NCI-H1694 treated with DMSO at 0.1 percent for 48 hours (cell line): ENCODE results near the gene NUP188.
"Not testable (repeated sequence)": the region's sequence is repeated elsewhere in the genome, so short reads cannot be mapped to it uniquely, and the experiment has no call there.

Source experiments
- DNase-seq: peaks from one replicate; lab custom pipeline; 2025; lab: John Stamatoyannopoulos, UW

The NUP188 gene

DNA sequence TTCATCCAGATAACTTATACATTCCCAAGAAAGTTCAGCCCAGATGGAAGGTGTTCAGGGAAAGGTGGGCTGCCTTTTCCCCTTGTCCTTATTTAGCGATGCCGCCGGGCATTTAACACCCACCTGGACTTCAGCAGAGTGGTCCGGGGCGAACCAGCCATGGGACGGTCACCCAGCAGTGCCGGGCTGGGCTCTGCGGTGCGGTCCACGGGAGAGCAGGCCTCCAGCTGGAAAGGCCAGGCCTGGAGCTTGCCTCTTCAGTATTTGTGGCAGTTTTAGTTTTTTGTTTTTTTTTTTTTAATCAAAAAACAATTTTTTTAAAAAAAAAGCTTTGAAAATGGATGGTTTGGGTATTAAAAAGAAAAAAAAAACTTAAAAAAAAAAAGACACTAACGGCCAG lies 30.8 kb upstream of the NUP188 start:
- no peak for DNase-seq

DNA sequence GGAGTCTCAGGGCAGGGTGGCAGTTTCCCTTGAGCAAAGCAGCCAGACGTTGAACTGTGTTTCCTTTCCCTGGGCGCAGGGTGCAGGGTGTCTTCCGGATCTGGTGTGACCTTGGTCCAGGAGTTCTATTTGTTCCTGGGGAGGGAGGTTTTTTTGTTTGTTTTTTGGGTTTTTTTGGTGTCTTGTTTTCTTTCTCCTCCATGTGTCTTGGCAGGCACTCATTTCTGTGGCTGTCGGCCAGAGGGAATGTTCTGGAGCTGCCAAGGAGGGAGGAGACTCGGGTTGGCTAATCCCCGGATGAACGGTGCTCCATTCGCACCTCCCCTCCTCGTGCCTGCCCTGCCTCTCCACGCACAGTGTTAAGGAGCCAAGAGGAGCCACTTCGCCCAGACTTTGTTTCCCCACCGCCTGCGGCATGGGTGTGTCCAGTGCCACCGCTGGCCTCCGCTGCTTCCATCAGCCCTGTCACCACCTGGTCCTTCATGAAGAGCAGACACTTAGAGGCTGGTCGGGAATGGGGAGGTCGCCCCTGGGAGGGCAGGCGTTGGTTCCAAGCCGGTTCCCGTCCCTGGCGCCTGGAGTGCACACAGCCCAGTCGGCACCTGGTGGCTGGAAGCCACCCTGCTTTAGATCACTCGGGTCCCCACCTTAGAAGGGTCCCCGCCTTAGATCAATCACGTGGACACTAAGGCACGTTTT lies 30.2 kb upstream of the NUP188 start:
- DNase-seq = no peak

DNA sequence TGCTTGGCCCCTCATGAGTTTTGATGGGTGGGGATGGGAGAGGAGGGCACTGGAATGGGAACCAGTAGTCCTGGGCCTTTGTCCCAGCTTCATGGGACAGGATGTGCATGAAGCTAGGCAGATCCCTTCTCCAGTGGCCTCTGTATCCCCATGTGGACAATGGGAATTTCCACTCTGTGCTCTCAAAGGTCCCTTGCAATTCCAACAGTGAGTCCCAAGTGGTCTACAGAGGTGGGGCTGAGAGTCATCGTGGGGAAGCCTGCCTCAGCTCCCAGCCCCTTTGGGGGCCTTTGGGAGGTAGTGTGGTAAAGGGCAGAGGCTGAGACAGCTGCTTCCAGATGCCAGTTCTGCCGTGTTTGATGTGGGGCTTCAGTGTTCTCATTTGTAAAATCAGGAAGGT lies 28.6 kb upstream of the NUP188 start:
- DNase-seq = no peak

DNA sequence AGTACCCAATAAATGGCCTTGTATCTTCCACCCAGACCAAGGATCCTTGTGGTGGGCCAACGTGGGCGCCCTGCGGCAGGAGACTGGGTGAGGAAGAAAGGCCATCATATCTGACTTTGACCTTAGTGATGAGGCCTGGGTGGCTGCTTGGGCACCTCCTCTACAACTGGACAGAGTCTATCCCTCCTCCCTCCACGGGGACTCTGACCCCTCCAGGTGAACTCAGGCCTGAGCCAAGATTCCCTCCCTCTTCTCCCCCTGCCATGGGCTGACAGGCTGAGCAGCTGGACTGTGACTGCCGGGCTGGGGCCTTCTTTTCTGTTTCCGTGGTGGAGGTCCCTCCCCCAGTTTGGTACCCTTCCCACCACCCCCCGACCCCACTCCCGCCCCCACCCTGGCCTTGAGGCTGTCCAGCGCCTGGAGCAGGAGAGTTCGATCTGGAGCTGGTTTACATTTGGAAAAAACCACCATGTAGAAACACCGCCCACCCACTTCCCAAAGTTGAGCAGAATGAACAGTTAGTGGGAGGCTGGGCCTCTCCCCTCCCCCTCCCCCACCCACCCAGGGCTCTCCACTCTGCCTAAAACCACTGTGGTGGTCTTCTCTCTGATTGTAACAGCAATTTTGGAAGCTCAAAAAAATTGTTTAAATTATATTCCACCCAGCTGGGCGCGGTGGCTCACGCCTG lies 28.0 kb upstream of the NUP188 start:
- no peak for DNase-seq

DNA sequence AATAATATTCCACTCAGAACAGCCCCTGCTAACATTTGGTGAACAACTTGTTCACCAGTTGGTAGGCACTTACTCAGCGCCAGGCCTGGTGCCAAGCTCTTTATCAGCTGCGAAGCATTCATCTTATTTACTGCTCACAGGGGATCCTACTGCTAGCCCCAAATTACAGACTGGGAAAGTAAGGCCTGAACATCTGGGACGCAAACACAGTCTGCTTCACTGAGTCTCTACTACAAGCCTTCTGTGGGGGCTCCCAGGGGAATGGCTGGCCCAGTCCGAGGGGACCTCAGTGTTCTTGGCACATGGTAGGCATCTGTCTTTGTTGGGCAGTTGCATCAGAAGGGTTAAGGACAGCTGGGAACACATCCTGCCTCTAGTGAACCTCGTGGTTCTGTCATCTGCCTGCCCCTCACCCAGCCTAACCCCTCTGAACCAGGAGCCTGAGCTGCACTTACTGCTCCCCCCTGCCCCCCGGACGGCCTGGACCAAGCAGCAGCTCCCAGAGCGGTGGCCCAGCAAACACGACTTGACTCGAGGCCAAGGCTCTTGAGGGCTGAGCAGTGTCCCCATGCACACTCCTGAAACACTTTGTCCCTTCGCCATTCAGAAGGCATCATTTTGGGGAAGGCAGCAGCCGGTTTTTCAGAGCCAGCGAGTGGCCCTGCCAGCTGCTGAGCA lies 27.0 kb upstream of the NUP188 start, which contains the start of gene PHYHD1:
TSS of gene PHYHD1 (plus strand) at position 602 of the 678 bp plus-strand sequence. CDS start 1,342 bp downstream, outside the sequence.
- DNase-seq = peak; percentile 95

DNA sequence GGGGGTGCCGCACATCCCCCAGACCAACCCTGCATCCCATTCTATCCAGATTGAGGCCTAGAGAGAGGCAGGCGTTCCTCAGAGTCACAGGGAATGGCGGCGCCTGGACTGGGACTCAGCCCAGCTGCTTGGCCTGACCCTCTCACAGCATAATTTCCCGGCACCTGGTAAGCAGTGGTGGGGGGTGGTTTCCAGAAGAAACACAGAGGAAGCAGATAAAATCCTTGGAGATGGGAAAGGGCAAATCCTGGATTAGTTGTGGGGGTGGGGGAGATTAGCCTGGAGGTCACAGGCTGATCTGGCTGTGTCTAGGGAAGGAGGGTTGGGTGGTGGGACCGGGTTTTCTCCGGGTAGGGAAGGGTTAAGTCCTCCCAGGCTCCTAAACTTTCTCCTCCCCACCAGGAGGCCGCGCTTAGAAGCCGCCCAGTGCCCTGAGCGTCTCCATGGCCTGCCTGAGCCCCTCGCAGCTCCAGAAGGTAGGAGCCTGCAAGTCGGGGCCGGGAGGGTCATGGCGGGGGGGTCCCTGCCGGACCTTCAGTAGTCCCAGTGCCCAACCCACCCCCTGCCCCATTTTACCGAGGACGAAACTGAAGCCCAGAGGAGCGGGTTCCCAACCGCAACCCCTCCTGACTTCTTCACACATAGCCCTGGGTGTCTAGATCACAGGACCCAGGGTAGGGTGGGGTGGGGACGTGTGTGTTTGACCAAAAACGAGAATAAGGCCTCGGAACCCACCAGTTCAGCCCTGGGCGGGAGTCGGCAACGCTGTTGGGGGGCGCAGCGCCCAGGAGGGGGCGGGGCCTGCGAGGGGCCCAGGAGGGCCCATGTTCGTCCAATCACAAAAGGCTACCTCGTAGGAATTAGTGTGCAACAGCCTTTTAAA lies 25.4 kb upstream of the NUP188 start:
- no peak for DNase-seq

DNA sequence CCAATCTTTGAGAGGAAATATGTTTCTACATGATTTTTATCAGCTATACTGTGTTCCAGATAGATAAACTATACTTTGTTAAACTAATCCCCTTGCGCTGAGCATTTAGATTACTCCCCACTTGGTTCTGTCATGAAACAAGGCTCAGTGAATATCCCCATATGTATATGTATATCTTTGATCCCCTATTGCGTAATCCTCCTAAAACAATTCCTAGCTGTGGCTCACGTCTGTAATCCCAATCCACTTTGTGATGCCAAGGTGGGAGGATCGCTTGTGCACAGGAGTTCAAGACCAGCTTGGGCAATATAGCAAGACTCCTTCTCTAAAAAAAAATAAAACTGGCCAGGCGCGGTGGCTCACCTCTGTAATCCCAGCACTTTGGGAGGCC lies 24.0 kb upstream of the NUP188 start:
- no peak for DNase-seq

DNA sequence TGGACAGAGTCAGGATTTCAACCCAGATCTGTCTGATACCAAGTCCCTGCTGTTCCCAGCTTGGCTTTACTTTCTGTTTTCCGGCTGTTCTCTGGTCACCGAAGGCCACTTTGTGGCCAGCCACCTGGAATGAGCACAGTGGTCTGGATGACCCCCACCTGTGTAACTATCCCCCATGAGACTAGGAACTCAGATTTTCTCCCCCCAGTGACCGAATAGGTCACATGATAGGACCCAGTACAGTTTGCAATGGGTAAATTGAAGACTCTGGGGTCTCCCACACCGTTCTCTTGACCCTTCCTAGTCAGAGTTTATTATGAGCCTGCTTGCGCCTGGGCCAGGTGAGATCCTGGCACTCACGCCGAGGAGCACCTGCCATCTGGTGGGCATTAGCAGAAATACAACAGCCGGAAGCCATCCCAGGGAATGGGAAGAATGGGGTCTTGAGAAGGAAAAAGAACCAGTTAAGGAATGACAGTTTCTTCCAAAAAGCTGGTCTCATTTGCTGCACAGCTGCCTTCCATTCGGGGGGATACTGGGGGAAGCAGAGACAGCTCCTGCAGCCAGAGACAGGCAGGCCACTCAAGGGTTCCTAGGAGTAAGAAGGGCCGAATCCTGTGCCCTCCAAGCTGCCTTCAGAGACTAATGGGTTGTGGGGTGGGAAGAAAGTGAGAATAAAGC lies 19.6 kb upstream of the NUP188 start:
- peak; percentile 39 for DNase-seq

DNA sequence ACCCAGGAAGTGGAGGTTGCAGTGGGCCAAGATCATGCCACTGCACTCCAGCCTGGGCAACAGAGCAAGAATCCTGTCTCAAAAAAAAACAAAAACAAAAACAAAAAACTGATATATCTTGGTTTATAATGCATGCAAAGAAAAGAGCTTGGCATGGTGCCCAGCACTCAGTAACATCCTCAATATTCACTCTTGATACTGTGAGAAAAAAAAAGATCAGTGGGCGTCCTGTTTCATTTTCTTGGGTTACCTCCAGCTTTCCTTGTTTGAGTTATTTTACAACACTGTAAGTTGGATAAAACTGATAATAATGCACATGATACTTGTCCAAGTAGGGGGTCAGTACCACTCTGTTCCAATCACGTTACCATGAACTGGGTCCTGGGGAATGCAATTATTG lies 18.9 kb upstream of the NUP188 start:
- DNase-seq = no peak

DNA sequence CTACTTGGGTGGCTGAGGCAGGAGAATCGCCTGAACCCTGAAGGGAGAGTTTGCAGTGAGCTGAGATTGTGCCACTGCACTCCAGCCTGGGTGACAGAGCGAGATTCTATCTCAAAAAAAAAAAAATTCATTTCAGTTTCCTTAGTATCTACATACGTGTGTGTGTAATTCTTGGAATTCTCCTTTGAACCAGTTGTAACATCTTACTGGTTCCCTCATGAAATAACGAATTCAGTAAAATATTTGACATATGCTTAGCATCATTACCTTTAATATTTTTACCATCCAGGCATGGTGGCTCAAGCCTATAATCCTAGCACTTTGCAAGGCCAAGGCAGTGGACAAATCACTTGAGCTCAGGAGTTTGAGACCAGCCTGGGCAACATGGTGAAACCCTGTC lies 17.9 kb upstream of the NUP188 start:
- no peak for DNase-seq

DNA sequence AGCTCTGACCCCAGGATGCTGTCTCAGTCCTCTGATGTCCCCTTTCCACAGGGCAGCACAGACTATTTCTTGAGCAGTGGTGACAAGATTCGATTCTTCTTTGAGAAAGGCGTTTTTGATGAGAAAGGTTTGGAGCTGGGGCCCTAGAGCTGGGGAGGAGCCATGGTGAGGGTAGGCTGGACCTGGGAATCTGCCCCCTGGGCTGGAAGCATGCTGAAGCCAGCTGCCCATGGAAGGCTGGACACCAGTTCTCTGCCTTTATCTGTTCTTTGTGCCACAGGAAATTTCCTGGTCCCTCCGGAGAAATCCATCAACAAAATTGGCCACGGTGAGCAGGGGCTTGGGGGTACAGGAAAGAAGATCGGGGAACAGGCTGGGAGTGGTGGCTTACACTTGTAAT lies 13.8 kb upstream of the NUP188 start:
- no peak for DNase-seq

DNA sequence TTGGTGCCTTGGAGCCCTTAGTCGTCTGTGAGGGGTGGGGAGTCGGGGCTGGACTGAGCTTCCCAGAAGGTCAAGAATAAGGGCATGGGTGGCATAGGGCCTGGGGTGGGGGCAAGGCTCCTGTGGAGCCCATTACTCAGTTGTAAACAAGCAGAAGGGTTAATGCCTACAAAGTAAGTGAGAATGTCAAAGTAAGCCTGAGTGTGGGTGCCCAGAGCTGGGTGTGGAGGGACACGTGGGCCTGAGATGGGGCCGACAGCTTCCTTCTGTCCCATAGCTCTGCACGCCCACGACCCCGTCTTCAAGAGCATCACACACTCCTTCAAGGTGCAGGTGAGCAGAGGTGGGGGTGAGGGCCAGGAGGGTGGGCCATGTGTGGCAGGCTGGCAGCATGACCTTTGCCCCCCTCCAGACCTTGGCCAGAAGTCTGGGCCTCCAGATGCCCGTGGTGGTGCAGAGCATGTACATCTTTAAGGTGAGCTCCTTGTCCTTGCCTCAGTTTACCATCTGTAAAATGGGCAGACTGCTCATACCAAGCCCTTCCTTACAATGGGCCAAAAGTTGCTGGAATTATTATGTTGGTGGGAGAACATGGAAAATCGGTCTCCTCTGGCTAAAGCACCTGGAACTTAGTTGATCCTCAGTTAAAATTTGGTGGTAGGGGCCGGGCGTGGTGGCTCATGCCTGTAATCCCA lies 11.2 kb upstream of the NUP188 start:
- DNase-seq = no peak

DNA sequence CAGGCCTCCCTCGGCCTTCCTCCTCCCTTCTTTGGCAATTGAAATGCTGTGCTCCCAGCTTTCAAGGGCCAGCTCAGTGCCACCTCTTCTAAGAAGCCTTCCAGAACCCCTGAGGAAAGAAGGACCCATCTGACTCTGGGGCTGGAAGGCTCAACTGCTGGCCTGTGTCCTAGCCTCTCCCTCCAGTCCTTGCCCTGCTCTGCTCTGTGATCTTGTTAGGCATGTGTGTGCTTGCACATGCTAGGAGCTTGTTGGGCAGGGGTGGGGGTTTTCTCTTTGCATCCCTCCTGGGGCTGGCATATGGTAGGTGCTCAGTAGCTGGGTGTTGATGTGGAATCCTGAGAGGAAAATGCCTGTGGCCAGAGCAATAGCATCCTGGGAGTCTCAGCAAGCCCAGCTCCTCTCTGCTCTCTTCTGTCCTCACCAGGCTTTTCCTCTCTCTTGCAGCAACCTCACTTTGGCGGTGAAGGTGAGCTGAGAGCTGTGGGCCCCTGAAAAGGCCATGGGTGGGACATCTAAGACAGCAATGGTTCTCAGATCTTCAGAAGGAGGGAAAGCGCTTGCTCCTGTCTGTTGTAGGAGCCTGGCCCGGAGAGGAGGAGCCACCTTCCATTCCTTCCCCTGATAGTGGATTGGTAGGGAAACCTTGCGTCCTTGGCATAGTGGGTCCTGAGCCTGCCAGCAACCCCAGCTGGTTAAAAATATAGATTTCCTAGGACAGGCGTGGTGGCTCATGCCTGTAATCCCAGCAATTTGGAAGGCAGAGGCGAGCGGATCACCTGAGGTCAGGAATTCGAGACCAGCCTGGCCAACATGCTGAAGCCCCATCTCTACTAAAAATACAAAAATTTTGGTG lies 10.0 kb upstream of the NUP188 start:
- DNase-seq = no peak

DNA sequence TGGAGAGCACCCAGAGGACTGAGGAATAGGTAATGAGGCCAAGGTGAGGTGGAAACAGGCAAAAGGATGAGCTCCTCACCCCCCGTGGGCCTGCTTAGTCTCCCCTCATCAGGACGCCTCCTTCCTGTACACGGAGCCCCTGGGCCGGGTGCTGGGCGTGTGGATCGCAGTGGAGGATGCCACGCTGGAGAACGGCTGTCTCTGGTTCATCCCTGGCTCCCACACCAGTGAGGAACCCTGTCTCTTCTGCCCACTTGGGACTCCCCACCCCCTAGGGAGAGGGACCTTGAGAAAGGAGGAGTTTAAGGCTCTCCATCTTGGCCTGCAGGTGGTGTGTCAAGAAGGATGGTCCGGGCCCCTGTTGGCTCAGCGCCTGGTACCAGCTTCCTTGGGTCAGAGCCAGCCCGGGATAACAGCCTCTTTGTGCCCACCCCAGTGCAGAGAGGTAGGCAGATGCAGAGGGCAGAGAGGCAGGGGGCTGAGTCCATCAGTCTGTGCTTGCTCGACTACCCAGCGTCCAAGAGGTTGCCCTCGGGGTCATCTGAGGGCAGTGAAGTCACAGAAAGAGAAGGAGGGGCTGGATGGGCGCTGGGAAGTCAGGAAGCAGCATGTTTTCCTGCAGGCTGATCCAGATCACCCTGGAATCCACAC lies 7.1 kb upstream of the NUP188 start:
- DNase-seq = no peak

DNA sequence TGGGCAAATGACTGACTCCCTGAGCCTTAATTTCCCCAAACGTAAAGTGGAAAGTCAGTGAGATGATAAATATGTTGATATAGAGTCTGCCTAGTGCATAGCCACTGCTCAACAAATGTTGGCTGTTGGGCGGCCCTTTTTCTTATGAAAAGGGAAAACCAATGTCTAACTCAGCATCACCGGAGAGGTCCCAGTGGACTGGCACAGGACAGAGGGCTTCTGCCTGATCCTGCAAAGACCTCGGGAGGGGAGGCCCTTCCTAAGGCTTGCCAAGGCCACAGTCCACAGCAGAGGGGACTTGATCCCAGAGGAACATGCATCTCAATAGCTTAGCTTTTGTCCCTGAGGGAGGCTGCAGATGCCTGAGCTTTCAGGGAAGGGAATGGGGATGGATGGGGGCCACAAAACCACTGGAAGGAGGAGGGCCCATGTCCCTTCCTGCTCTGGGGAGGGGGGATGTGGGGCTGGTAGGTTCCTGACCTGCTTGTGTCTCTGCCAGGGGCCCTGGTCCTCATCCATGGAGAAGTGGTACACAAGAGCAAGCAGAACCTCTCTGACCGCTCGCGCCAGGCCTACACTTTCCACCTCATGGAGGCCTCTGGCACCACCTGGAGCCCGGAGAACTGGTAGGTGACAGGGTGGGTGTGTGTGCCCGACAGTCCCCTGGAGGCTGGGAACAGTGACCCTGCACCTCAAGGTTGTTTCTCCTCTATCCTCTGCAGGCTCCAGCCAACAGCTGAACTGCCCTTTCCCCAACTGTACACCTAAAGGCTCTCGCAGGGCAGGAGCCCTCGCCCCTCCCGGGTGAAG lies 6.3 kb upstream of the NUP188 start:
- DNase-seq = no peak

DNA sequence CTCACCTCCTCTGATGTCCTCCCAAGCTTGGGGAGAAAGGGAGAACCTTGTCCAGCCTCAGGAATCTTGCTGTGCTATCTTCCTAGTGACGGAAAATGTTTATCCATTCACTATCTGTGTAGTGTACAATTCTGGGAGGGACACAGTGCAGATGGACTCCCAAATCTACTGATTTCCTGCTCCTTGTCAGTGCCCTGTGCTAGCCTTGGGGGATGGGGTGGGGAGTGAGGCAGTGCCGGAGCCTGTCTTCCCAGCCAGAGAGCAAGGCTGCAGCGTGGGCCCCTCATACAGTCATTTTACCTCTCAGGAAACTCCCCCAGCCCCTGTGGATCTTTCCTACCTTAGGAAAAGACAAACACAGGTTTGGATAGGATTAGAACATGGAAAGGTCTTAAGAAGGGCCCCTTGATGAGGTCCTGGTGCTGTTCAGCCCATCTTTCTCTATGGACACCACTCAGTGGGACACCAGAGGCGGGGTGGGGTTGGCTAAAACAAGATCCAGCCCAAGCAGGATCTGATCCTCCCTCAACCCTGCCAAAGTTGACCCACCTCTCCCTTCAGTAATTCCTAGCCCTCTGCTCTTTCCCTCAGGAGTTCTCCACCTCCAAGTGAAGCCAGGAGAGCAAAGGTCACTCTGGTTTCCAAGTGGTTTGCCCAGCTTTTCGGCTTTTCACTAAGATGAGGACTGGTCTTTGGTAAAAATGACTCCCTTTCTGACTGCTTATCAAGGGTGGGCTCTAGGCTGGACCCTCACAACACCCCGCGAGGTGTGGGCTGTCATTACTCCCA lies 3.5 kb upstream of the NUP188 start:
- DNase-seq = no peak

DNA sequence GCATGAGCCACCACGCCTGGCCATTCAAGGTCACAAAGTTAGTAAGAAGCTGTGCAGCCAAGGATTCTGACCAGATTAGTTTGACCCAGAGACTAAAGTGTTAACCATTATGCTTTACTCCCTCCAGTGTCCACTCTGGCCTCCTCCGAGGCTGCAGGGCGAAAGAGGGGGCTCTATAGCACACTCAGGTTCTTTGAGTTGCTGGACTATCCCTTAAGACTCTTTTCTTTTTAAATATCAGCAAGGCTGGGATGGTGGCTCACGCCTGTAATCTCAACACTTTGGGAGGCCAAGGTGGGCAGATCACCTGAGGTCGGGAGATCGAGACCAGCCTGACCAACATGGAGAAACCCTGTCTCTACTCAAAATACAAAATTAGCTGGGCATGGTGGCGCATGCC lies 2.5 kb upstream of the NUP188 start:
- DNase-seq = not testable (repeated sequence)
